Measurements from ENCODE around the gene TRHDE.
"Not testable (repeated sequence)": the region's sequence is repeated elsewhere in the genome, so short reads cannot be mapped to it uniquely, and the experiment has no call there.

TRHDE gene

DNA sequence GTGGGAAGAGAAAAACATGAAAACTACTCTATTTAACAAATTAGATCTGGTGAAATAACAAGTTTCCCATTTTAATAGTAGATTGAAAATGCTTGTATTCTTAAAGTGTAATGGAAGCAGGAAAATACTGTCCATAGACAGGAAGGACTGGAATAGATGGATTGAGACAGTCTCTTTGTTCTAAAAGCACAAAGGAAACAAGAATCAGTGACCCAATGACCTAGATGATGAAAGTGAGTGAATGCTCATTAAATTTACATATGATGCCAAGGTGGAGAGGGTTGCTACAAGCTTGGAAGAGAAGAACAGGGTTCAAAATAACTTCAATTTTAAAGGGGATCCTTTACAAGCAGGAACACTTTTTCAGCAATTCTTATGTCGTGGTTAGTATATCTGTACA, 233.1 kb downstream of the TRHDE start:
- Histone ChIP-seq H3K36me3 (ENCODE audit: control insufficient read depth, insufficient read depth, low read length) (no peaks in the 10 kb centered on the region), H3K4me3 (ENCODE audit: low read depth, low read length) (no peak overlapping the region), H3K27ac (ENCODE audit: low read depth, low read length) (no peak overlapping the region), H3K9ac (ENCODE audit: low read depth, low read length) (no peak overlapping the region), H3K27me3 (ENCODE audit: control insufficient read depth, insufficient read depth, low read length) (no peaks in the 10 kb centered on the region), H3K9me3 (ENCODE audit: control insufficient read depth, insufficient read depth, low read length) (no peaks in the 10 kb centered on the region), H3K4me1 (ENCODE audit: control insufficient read depth, insufficient read depth, low read length) (peaks cover 7% of the 10 kb centered on the region)

DNA sequence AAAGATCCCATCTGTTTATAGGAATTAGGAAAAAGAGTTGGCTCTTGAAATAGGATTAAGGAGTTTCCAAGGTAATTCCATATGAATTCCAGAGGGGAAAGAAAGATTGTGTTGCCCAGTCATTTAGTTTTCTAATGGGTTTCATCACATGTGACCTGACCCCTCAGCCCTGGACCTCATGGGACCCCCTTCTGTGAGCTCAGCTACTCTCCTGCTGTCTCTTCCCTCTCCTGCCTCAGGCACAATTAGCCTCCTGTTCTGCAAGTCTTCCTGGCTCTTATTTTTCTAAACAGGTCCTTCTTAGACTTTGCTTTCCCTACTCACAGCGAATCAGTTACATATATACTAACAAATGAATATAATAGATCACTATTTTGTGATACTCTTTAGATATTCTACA, 237.7 kb downstream of the TRHDE start:
- no peaks in the 10 kb centered on the region for H3K27me3 ChIP-seq (ENCODE audit: control insufficient read depth, insufficient read depth, low read length)
- H3K9me3 ChIP-seq (ENCODE audit: control insufficient read depth, insufficient read depth, low read length): no peaks in the 10 kb centered on the region
- no peak overlapping the region for H3K27ac ChIP-seq (ENCODE audit: low read depth, low read length)
- no peak overlapping the region for H3K9ac ChIP-seq (ENCODE audit: low read depth, low read length)
- no peaks in the 10 kb centered on the region for H3K36me3 ChIP-seq (ENCODE audit: control insufficient read depth, insufficient read depth, low read length)
- H3K4me3 ChIP-seq (ENCODE audit: low read depth, low read length): no peak overlapping the region
- H3K4me1 ChIP-seq (ENCODE audit: control insufficient read depth, insufficient read depth, low read length): peaks cover 11% of the 10 kb centered on the region

DNA sequence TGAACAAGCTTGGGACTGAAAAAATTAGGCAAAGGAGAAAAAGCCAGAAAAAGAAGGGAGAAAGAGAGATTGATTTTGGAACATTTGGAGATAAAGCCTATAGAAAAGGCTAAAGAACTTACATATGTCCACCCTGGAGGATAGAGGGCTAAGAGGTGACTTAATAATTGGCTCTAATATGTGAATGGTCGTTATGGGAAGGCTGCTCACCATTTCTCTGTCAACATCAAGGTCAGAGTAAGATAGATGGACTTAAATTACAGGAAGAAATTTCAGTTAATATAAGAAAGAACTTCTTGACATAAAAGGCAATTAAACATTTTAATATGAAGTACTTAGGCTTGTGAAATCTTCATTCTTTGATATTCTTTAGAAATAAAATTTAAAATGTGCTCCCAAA, 238.6 kb downstream of the TRHDE start:
- Histone ChIP-seq H3K9me3 (ENCODE audit: control insufficient read depth, insufficient read depth, low read length) (no peaks in the 10 kb centered on the region), H3K27me3 (ENCODE audit: control insufficient read depth, insufficient read depth, low read length) (no peaks in the 10 kb centered on the region), H3K9ac (ENCODE audit: low read depth, low read length) (no peak overlapping the region), H3K4me1 (ENCODE audit: control insufficient read depth, insufficient read depth, low read length) (peaks cover 11% of the 10 kb centered on the region), H3K27ac (ENCODE audit: low read depth, low read length) (no peak overlapping the region), H3K36me3 (ENCODE audit: control insufficient read depth, insufficient read depth, low read length) (no peaks in the 10 kb centered on the region), H3K4me3 (ENCODE audit: low read depth, low read length) (no peak overlapping the region)

DNA sequence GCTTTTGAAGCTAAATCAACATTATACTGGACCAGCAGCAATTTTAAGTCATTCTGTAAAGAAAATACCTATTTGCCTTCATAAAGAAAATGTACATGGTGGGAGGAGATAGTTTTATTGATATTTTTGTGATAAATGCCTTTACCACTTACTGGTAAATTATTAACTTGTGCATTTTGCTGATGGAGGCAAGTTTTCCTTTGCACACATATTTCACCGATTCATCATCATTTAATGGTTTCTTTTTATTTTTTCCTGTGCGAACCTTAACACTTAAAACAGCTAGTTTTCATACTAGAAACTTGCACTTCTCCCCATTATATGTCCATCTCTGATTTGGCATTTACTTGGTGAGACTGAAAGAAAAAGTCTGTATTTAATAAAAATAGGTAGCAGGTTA, 239.3 kb downstream of the TRHDE start:
- no peak overlapping the region for H3K4me3 ChIP-seq (ENCODE audit: low read depth, low read length)
- no peak overlapping the region for H3K9ac ChIP-seq (ENCODE audit: low read depth, low read length)

DNA sequence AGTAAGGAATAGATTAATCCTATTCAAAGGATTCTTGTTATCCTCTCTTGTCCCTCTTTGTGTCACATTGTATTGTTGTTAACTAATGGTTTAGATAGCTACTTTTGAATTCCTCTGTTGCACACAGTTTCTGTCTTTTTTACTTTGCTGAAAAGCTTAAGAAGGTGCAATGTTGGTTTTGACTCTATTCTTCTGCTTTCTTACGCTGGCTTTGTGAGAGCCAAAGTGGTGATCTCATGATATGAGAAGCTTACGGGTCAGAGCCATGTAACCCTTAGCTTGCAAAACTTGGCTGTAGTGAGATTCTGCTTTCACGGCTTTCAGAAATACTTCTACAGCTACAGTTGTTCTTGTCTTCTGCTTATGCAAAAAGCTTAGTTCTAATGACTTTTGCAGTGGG, 239.7 kb downstream of the TRHDE start:
- H3K36me3 ChIP-seq (ENCODE audit: control insufficient read depth, insufficient read depth, low read length): no peaks in the 10 kb centered on the region
- no peak overlapping the region for H3K9ac ChIP-seq (ENCODE audit: low read depth, low read length)
- H3K27me3 ChIP-seq (ENCODE audit: control insufficient read depth, insufficient read depth, low read length): no peaks in the 10 kb centered on the region
- no peaks in the 10 kb centered on the region for H3K9me3 ChIP-seq (ENCODE audit: control insufficient read depth, insufficient read depth, low read length)
- H3K4me3 ChIP-seq (ENCODE audit: low read depth, low read length): no peak overlapping the region
- H3K4me1 ChIP-seq (ENCODE audit: control insufficient read depth, insufficient read depth, low read length): peaks cover 11% of the 10 kb centered on the region
- H3K27ac ChIP-seq (ENCODE audit: low read depth, low read length): no peak overlapping the region

More for the DNA sequence above, 239.3 kb downstream of the TRHDE start:
- Histone ChIP-seq H3K36me3 (ENCODE audit: control insufficient read depth, insufficient read depth, low read length) (no peaks in the 10 kb centered on the region), H3K4me1 (ENCODE audit: control insufficient read depth, insufficient read depth, low read length) (peaks cover 11% of the 10 kb centered on the region), H3K27me3 (ENCODE audit: control insufficient read depth, insufficient read depth, low read length) (no peaks in the 10 kb centered on the region), H3K9me3 (ENCODE audit: control insufficient read depth, insufficient read depth, low read length) (no peaks in the 10 kb centered on the region), H3K27ac (ENCODE audit: low read depth, low read length) (no peak overlapping the region)

DNA sequence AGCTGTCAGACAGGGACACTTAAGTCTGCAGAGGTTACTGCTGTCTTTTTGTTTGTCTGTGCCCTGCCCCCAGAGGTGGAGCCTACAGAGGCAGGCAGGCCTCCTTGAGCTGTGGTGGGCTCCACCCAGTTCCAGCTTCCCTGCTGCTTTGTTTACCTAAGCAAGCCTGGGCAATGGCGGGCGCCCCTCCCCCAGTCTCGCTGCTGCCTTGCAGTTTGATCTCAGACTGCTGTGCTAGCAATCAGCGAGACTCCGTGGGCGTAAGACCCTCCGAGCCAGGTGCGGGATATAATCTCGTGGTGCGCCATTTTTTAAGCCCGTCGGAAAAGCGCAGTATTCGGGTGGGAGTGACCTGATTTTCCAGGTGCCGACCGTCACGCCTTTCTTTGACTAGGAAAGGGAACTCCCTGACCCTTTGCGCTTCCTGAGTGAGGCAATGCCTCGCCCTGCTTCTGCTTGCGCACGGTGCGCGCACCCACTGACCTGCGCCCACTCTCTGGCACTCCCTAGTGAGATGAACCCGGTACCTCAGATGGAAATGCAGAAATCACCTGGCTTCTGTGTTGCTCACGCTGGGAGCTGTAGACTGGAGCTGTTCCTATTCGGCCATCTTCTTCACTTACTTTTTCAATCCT, 248.0 kb downstream of the TRHDE start:
- H3K36me3 ChIP-seq (ENCODE audit: control insufficient read depth, insufficient read depth, low read length); H3K27ac ChIP-seq (ENCODE audit: low read depth, low read length); H3K4me1 ChIP-seq (ENCODE audit: control insufficient read depth, insufficient read depth, low read length); H3K9me3 ChIP-seq (ENCODE audit: control insufficient read depth, insufficient read depth, low read length); H3K9ac ChIP-seq (ENCODE audit: low read depth, low read length); H3K27me3 ChIP-seq (ENCODE audit: control insufficient read depth, insufficient read depth, low read length); H3K4me3 ChIP-seq (ENCODE audit: low read depth, low read length): not testable (repeated sequence)

DNA sequence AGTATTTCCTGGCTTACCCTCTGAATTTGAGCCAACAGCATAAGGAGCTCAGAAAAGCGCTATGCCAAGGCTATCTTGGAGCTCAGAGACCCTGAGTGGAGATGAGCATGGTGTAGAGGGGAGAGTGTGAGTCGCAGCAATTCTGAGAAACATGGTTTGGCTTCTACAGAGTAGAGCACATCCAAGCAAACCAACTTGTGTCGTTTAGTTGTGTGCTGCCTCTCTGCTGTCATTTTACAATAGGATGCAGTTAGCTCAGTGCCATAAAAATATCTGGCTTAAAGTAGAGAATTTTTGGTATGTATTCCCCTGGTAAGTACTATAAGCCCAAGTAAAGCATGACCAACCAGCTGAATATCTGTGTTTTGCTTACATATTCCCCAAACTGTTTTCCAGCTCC, 249.2 kb downstream of the TRHDE start:
- Histone ChIP-seq H3K36me3 (ENCODE audit: control insufficient read depth, insufficient read depth, low read length) (no peaks in the 10 kb centered on the region), H3K9me3 (ENCODE audit: control insufficient read depth, insufficient read depth, low read length) (no peaks in the 10 kb centered on the region), H3K9ac (ENCODE audit: low read depth, low read length) (no peak overlapping the region), H3K27me3 (ENCODE audit: control insufficient read depth, insufficient read depth, low read length) (no peaks in the 10 kb centered on the region), H3K4me3 (ENCODE audit: low read depth, low read length) (no peak overlapping the region), H3K4me1 (ENCODE audit: control insufficient read depth, insufficient read depth, low read length) (no peaks in the 10 kb centered on the region), H3K27ac (ENCODE audit: low read depth, low read length) (no peak overlapping the region)

DNA sequence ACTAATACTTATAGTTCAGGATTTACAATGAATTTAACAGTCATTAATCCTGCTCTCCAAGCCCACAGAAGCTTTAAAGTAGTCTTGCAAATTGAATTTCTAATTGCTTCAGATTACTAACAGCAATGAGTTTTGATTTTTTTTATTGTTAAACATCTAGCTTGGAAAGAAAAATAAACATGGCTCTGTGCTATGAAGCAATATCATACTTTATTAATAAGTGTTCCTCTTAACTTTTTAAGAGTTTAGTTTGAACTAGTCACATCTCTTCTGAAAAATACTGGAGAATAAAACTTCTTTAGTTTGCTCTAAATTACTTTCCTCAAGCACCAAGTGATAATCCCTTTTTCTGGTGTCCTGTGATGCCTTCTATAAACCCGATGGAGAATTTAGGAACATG, 250.2 kb downstream of the TRHDE start:
- no peaks in the 10 kb centered on the region for H3K36me3 ChIP-seq (ENCODE audit: control insufficient read depth, insufficient read depth, low read length)
- no peak overlapping the region for H3K27ac ChIP-seq (ENCODE audit: low read depth, low read length)
- H3K4me3 ChIP-seq (ENCODE audit: low read depth, low read length): no peak overlapping the region
- H3K9me3 ChIP-seq (ENCODE audit: control insufficient read depth, insufficient read depth, low read length): no peaks in the 10 kb centered on the region
- H3K4me1 ChIP-seq (ENCODE audit: control insufficient read depth, insufficient read depth, low read length): no peaks in the 10 kb centered on the region
- no peak overlapping the region for H3K9ac ChIP-seq (ENCODE audit: low read depth, low read length)
- H3K27me3 ChIP-seq (ENCODE audit: control insufficient read depth, insufficient read depth, low read length): no peaks in the 10 kb centered on the region

DNA sequence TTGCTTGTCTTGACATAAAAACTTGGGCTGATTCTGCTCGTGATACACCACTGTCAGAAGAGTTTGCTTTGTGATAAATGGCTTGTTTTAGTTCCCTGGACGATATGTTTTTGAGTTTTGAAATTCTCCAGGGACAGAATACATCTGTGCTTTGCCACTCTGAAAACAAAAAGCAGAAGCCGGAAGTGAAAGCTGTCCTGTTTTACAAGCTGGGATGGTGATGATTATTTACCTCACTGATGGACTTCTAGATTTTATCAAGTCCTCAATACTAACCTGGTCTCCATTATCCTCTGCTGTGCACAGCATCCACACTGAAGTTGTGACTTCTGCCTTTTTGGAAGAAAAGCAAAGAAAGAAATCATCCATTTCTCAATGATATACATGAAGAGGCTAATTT, 251.6 kb downstream of the TRHDE start:
- Histone ChIP-seq H3K27me3 (ENCODE audit: control insufficient read depth, insufficient read depth, low read length) (no peaks in the 10 kb centered on the region), H3K4me3 (ENCODE audit: low read depth, low read length) (no peak overlapping the region), H3K27ac (ENCODE audit: low read depth, low read length) (no peak overlapping the region)

DNA sequence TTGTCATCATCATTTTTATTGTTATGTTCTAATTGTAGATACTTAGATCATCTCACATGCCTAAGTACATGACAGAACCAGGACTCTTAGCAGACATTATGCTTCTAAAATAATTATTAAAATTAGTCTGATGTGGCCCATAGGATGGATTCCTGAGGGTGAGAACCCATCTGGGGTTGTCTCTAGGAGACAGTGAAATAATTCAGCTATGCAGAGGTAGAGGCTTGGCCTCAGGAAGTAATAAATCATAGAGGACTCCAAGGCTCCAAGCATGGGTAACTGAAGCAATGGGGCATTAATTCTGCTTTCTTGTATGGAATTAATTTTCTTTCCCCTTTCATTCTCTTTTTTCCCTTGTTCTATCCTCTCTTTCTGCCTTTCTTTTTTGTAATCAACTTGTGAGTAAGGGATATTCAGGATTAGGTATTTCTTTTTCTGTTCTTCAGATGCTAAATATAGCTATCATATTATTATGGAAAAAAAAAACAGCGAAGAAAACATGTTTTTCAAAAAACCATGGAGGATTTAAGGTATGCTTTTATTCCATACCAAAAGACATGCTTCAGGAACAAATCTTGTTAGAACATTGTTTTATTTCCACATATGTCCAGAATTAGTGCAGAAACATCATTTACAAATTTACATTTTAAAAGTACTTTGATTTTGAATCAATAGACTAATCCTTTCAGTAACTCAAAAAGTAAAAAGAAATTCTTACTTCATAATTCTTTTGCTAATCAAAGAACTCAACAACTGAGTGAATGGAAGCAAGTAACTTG, 263.2 kb downstream of the TRHDE start:
- Histone ChIP-seq H3K36me3 (ENCODE audit: control insufficient read depth, insufficient read depth, low read length) (no peaks in the 10 kb centered on the region), H3K4me3 (ENCODE audit: low read depth, low read length) (no peak overlapping the region), H3K9me3 (ENCODE audit: control insufficient read depth, insufficient read depth, low read length) (no peaks in the 10 kb centered on the region), H3K27ac (ENCODE audit: low read depth, low read length) (no peak overlapping the region), H3K9ac (ENCODE audit: low read depth, low read length) (no peak overlapping the region), H3K4me1 (ENCODE audit: control insufficient read depth, insufficient read depth, low read length) (peaks cover 24% of the 10 kb centered on the region), H3K27me3 (ENCODE audit: control insufficient read depth, insufficient read depth, low read length) (no peaks in the 10 kb centered on the region)

More for the DNA sequence above, 251.6 kb downstream of the TRHDE start:
- Histone ChIP-seq H3K9ac (ENCODE audit: low read depth, low read length) (no peak overlapping the region), H3K9me3 (ENCODE audit: control insufficient read depth, insufficient read depth, low read length) (no peaks in the 10 kb centered on the region), H3K36me3 (ENCODE audit: control insufficient read depth, insufficient read depth, low read length) (no peaks in the 10 kb centered on the region), H3K4me1 (ENCODE audit: control insufficient read depth, insufficient read depth, low read length) (no peaks in the 10 kb centered on the region)

DNA sequence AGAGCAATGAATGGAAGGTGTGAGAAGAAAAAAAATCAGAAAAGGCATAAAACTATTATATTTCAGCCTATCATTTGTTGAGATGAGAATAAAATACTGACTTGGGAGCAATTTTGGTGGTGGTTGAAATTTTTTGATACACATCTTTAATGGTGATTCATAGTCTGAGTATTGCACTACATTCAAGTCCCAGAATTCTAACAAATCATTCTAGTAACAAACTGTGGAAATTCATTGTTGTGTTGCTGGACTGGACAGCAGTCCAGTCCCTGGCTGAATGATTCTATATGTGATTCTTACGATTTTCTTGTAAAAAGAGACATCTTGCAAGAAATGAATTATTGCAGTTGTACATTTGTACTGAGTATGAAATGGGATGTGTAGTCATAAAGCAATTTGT, 268.6 kb downstream of the TRHDE start:
- H3K4me3 ChIP-seq (ENCODE audit: low read depth, low read length): no peak overlapping the region
- H3K4me1 ChIP-seq (ENCODE audit: control insufficient read depth, insufficient read depth, low read length): peaks cover 4% of the 10 kb centered on the region; the same call in 1 of the 2 replicates

More for the DNA sequence above, 268.6 kb downstream of the TRHDE start:
- Histone ChIP-seq H3K27me3 (ENCODE audit: control insufficient read depth, insufficient read depth, low read length) (no peaks in the 10 kb centered on the region), H3K36me3 (ENCODE audit: control insufficient read depth, insufficient read depth, low read length) (no peaks in the 10 kb centered on the region), H3K9ac (ENCODE audit: low read depth, low read length) (no peak overlapping the region), H3K9me3 (ENCODE audit: control insufficient read depth, insufficient read depth, low read length) (no peaks in the 10 kb centered on the region), H3K27ac (ENCODE audit: low read depth, low read length) (no peak overlapping the region)
